Measurements from ENCODE around the gene SV2C. TPM values are rescaled to one million over a fixed set of nuclear protein-coding genes. Genes with fewer than 3 reads are reported as not detected.

Gene SV2C
- total and polyA plus RNA-seq, 2 of the 13 experiments (the other 11 are each of a cell fraction or from before 2014, with no cell fraction given): not detected

GRCh38 chr5:76137887-76138542 lies 54.8 kb downstream of the SV2C start:
- no peak overlapping the region for H3K4me2 ChIP-seq (ENCODE audit: low read depth, low read length)
- H3K9ac ChIP-seq (ENCODE audit: insufficient read depth, low read depth, low read length): no peak overlapping the region
- BruUV-seq (replicated peaks): no TSS peak
- ChIA-PET POLR2A (no interaction called here), CTCF (ENCODE audit: low intra/inter-chr PET ratio, low total read pairs) (no interaction called here)
- no peak overlapping the region for H3K4me3 ChIP-seq (replicated peaks in 1 of 3; ENCODE audit: insufficient read depth in 1 of 3, low read depth in 2 of 3, low read length in 3 of 3)
- 0% methylated on average over 3 of the region's 3 CpGs for WGBS (ENCODE audit: low lambda C conversion rate)
- no peaks in the 10 kb centered on the region for H3K9me3 ChIP-seq (ENCODE audit: low read length)
- intact Hi-C loops (cut with micrococcal nuclease; ENCODE audit: unreplicated experiment) (no loop called here), in situ Hi-C loops (cut with HindIII; ENCODE audit: extremely low pct_ligation_motif_present, low pct_unique_long_range_greater_than_20kb) (no loop called here)
- H2AFZ ChIP-seq (ENCODE audit: low read length): no peak overlapping the region
- FAIRE-seq: no peak
- H3K36me3 ChIP-seq (replicated peaks in 1 of 2; ENCODE audit: control insufficient read depth in 1 of 2, insufficient read depth in 2 of 2, low read length in 2 of 2): no peaks in the 10 kb centered on the region
- H4K20me1 ChIP-seq (ENCODE audit: insufficient read depth, low read length): no peaks in the 10 kb centered on the region
- ATAC-seq: no peak
- no peak overlapping the region for H3K27ac ChIP-seq (ENCODE audit: extremely low read length, insufficient read depth, low read length)
- peaks cover 0 to 9% of the 10 kb centered on the region in 2 experiments; a peak in 1 of 5 replicates for H3K27me3 ChIP-seq (ENCODE audit: control insufficient read depth in 1 of 2, insufficient read depth in 2 of 2, low read length in 2 of 2)
- no peaks in the 10 kb centered on the region for H3K79me2 ChIP-seq (ENCODE audit: insufficient read depth, low read length)
- no peak for DNase-seq (ENCODE audit: low spot score)
- no peaks in the 10 kb centered on the region for H3K4me1 ChIP-seq (ENCODE audit: insufficient read depth, low read length)
- TF ChIP-seq ZBTB26 (CRISPR knock-in tag; IDR thresholded peaks at IDR 0.05; ENCODE audit: borderline replicate concordance) (no peak), HINFP (CRISPR knock-in tag; IDR thresholded peaks at IDR 0.05; ENCODE audit: low read depth) (no peak)

- intact Hi-C loops (cut with micrococcal nuclease; ENCODE audit: unreplicated experiment) (no loop called here), in situ Hi-C loops (cut with HindIII; ENCODE audit: extremely low pct_ligation_motif_present, low pct_unique_long_range_greater_than_20kb) (no loop called here)
- no peaks in the 10 kb centered on the region for H4K20me1 ChIP-seq (ENCODE audit: insufficient read depth, low read length)
- H3K4me2 ChIP-seq (ENCODE audit: low read depth, low read length): no peak overlapping the region
- no peak overlapping the region for H3K9ac ChIP-seq (ENCODE audit: insufficient read depth, low read depth, low read length)
- ATAC-seq (no peak), DNase-seq (ENCODE audit: low spot score) (no peak), FAIRE-seq (no peak)
- WGBS (ENCODE audit: low lambda C conversion rate): 9% methylated on average over 3 of the region's 3 CpGs
- no peak overlapping the region for H3K4me3 ChIP-seq (replicated peaks in 1 of 3; ENCODE audit: insufficient read depth in 1 of 3, low read depth in 2 of 3, low read length in 3 of 3)
- H2AFZ ChIP-seq (ENCODE audit: low read length): no peak overlapping the region
- TF ChIP-seq CEBPB (IDR thresholded peaks at IDR 0.05; ENCODE audit: borderline replicate concordance, low read depth, low read length) (peak; percentile 73), ZNF780A (CRISPR knock-in tag; IDR thresholded peaks at IDR 0.05) (no peak), ZNF816 (CRISPR knock-in tag; IDR thresholded peaks at IDR 0.05; ENCODE audit: borderline replicate concordance) (no peak), RBFOX2 (IDR thresholded peaks at IDR 0.05; ENCODE audit: low read depth, low read length) (no peak)
- no peak overlapping the region for H3K27ac ChIP-seq (ENCODE audit: extremely low read length, insufficient read depth, low read length)
- H3K36me3 ChIP-seq (replicated peaks in 1 of 2; ENCODE audit: control insufficient read depth in 1 of 2, insufficient read depth in 2 of 2, low read length in 2 of 2): no peaks in the 10 kb centered on the region
- H3K79me2 ChIP-seq (ENCODE audit: insufficient read depth, low read length): no peaks in the 10 kb centered on the region
- H3K4me1 ChIP-seq (ENCODE audit: insufficient read depth, low read length): no peaks in the 10 kb centered on the region
- ChIA-PET POLR2A (no interaction called here), CTCF (ENCODE audit: low intra/inter-chr PET ratio, low total read pairs) (no interaction called here)
- H3K9me3 ChIP-seq (ENCODE audit: low read length): no peaks in the 10 kb centered on the region
- no TSS peak for BruUV-seq (replicated peaks)
- no peaks in the 10 kb centered on the region for H3K27me3 ChIP-seq (ENCODE audit: control insufficient read depth in 1 of 2, insufficient read depth in 2 of 2, low read length in 2 of 2)
These were observed 60.7 kb downstream of the SV2C start for GRCh38 chr5:76143884-76144283.
